HG03460 (cell line): ENCODE data around the gene COPG2.
"Not testable (repeated sequence)": the region's sequence is repeated elsewhere in the genome, so short reads cannot be mapped to it uniquely, and the experiment has no call there.

ENCODE experiments used
- ATAC-seq: cut with Tn5 transposase; IDR thresholded peaks from one replicate; pipeline ENCODE4 v1.9.1; 2021; ENCODE audit not compliant: unreplicated experiment

The COPG2 gene

DNA sequence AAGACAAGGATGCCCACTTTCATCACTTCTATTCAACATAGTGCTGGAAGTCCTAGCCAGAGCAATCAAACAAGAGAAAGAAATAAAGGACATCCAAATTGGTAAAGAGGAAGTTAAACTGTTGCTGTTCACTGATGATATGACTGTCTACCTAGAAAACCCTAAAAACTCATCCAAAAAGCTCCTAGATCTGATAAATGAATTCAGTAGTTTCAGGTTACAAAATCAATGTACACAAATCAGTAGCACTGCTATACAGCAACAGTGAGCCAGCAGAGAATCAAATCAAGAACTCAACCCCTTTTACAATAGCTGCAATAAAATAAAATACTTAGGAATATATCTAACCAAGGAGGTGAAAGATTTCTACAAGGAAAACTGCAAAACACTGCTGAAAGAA, 98.4 kb downstream of the COPG2 start:
- ATAC-seq, result not testable (repeated sequence)

DNA sequence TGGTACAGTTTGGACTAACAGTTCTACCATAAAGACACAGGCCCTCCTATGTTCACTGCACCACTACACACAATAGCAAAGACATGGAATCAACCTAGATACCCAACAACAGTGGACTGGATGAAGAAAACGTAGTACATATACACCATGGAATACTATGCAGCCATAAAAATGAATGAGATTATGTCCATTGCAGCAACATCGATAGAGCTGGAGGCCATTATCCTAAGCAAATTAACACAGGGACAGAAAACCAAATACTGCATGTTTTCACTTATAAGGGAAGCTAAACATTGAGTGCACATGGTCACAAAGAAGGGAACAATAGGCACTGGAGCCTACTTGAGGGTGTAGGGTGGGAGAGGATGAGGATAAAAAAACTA, 101.7 kb downstream of the COPG2 start:
- no peak for ATAC-seq

- ATAC-seq, result no peak
Measured at GRCh38 chr7:130566168-130566897, 102.2 kb downstream of the COPG2 start.

- ATAC-seq, result peak; percentile 71
Measured at GRCh38 chr7:130560972-130561371, 107.6 kb downstream of the COPG2 start.

DNA sequence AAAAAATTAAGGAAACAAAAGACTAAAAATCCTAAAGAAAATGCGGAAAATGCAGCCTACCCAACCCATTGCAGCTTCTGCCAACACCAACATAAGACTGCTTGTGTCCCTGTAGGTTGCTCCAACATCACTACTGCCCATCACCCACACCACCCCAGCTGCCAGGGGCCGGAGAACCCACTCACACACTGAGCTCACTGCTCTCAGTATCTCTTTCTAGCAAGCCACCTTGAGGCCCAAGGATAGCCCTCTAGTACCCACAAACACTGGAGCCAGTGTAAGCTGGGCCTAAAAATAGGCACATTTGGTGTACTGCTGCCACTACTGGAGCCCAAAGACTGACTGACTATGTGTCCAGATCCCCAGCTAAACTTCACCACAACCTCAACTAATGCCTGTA, 109.4 kb downstream of the COPG2 start:
- ATAC-seq, result no peak

GRCh38 chr7:130554481-130554880, 114.1 kb downstream of the COPG2 start:
- ATAC-seq, result no peak

GRCh38 chr7:130553398-130554029, 115.0 kb downstream of the COPG2 start:
- no peak for ATAC-seq

DNA sequence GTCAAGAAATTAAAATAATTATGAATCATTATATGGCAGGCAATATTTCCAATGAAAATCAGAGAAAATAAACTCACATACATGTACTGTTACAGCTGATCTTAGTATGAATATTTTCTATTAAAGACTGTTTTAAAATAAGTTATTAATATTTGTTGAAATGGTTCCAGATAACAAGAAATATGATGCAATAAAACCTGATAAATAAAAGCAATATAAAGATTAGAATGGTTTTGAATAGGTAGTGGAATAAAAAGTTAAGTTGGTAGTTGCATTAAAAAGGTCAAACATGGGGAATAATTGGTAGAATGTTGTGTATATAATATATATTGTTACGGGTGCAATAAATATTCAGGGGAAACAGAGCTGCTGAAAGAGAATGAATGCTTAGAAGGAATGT, 124.2 kb downstream of the COPG2 start:
- ATAC-seq, result no peak

DNA sequence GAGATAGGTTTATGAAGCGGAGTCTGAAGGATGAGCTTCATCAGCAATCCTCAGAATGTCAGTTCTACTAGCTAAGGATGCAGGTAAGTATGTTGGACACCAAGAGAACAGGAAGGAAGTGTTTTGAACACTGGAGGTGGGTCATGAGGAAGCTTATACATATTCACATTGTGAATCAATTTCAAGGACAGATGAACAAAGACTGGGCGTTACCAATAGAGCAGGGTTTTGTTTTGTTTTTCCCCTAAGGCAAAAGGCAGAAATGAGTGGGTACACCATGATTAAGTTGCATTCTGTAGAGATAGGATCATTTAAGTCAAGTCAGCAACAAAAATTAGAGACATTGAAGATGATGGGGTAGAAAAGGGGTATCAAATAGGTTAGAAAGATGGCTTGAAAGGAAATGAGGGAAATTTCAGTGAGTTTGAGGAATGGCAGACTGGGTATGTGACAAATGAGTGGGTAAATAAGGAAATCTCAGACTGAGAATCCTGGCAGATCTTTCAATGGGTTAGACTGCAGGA, 125.0 kb downstream of the COPG2 start:
- ATAC-seq, result no peak

DNA sequence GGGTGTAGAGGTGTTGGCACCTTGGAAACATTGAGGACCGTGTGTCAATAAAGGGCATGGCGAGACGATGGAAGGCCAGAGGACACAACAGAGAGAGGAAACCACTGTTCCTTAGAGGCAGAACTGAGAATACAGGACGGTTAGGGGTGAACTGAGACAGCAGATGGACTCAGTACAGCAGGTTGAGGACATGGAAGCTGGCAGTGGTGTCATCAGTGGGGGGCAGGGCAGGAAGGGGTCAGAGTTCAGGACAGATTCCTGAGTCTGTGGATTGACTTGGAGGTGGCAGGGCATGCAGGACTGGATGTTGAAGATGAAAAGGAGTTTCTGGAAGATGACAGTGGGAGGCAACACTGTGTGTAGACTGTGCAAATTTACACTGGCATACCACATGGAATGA, 126.3 kb downstream of the COPG2 start:
- ATAC-seq, result not testable (repeated sequence)

GRCh38 chr7:130541287-130541686, 127.3 kb downstream of the COPG2 start:
- ATAC-seq, result not testable (repeated sequence)

DNA sequence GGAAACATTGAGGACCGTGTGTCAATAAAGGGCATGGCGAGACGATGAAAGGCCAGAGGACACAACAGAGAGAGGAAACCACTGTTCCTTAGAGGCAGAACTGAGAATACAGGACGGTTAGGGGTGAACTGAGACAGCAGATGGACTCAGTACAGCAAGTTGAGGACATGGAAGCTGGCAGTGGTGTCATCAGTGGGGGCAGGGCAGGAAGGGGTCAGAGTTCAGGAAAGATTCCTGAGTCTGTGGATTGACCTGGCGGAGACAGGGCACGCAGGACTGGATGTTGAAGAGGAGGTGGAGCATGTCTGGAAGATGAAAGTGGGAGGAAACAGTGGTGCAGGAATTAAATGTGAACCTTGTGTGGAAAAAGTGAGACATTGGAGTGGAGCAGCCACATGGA, 130.7 kb downstream of the COPG2 start:
- not testable (repeated sequence) for ATAC-seq

DNA sequence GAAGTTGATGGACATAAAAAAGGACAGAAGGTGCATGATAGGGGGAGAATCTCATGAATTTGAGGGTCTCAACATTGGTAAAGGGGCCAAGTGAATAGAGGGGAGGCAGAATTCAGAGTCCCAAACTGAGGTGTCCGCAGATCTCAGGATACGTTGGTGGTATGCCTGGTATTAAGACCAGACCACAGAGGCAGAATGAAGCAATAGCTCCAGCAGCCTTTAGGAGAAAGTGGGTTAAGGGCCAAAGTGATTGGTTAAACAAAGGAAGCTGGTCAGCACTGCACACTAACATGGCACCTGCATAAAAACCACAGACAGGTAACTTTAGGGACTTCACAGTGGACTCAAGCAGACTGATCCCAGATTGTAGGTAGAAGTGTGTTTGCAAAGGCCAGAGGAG, 139.1 kb downstream of the COPG2 start:
- no peak for ATAC-seq

DNA sequence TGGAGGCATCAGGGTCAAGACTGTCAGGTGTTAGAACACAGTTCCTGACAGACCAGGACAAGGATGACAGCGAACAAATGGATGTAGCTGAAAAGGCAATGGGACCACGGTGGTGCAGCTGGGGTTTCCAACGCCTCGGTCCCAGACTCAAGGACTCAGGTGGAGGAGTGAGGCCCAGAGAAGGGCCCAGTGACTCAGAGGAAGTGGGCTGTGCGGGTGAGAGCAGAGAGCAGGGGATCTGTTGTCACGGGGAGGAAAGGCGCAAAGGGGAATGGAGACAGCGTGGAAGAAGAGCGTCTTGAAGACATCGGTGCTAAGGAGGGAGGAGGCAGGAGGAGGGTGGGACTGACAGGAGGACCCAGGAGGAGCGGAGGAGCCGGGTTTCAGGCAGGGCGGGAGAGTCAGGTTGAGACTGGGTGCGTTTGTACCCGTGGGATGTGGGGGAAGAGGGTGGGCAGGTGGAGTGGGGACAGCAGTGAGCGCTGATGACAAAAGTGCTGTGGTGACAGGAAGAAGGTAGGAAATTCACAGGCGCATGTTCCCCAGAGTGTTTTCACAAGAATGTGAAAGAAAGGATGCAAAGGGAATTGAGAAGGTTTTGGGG, 140.7 kb downstream of the COPG2 start:
- ATAC-seq, result not testable (repeated sequence)

DNA sequence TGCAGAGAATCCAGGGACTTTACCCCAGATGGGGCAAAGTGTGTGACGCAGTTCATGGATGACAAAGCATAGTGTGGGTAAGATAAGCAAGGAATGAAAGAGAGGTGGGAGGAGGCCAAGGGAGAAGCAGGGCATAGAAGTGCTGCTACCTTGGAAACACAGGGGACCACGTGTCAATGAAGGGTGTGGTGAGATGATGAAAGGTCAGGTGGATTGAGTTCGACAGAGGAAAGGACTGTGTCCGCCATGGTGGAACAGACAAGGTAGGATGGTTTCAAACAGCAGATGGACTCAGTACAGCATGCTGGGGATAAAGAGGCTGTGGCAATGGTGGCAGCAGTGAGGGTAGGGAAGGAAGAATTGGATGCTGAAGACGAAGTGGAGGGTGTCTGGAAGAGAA, 143.9 kb downstream of the COPG2 start:
- no peak for ATAC-seq

- not testable (repeated sequence) for ATAC-seq
Measured at GRCh38 chr7:130523519-130524125, 144.9 kb downstream of the COPG2 start.

- ATAC-seq, result no peak
Measured at GRCh38 chr7:130521258-130521951, 147.1 kb downstream of the COPG2 start.

DNA sequence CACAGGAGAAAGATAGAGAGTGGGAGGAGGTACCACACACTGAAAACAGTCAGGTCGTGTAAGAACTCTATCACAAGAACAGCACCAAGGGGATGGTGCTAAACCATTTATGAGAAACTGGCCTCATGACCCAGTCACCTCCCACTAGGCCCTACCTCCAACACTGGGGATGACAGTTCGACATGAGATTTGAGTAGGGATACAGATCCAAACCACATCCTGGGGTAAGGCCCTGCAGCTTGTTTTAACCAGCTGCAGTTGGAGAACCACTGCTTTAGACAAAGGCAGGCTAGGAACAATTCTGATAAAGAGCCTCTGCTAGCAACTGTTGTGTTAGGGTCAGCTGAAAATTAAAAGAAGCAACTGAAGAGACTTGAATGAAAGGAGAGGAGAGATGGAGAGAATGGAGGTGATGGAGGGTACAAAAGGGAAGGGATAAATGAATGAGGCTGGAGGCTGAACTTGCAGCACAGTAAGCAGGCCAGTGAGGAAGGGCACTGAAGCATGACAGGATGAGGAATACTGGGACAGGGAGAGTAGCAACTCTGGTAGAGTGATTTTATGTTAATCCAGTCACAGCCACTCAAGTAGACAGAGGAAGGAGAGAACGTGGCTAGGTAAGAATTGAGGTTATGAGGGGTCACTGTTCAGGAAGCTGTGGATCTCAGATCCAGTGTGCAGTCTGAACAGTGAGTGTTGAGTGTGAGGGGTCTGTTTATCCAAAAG, 153.1 kb downstream of the COPG2 start:
- no peak for ATAC-seq

- no peak for ATAC-seq
Measured at GRCh38 chr7:130513447-130513846, 155.1 kb downstream of the COPG2 start.

DNA sequence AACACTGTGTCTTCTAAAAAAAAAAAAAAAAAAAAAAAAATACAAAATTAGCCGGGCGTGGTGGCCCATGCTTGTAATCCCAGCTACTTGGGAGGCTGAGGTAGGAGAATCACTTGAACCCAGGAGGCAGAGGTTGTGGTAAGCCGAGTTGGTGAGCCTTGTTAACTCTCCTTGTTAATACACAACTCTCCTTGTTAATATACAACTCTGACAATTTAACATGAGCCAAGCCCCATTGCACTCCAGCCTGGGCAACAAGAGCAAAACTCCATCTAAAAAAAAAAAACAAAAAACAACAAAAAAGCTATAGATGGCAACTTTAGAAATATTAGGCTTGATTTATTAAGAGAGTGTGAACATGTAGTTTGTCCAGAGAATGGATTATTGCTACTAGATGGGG, 156.5 kb downstream of the COPG2 start:
- not testable (repeated sequence) for ATAC-seq
